ENCODE measurements around the gene B3GNT7. TPM values are rescaled to one million over a fixed set of nuclear protein-coding genes. Genes with fewer than 3 reads are reported as not detected.

Gene B3GNT7
- total RNA-seq, 1 experiment from 2014 or later, result 83.3 TPM

GRCh38 chr2:231391981-231392380 is 3.5 kb upstream of the B3GNT7 start:
- no peaks in the 10 kb centered on the region for H3K36me3 ChIP-seq (ENCODE audit: control insufficient read depth, insufficient read depth, low read length)
- H3K4me3 ChIP-seq (ENCODE audit: low read depth in 2 of 2, low read length in 2 of 2), result no peak overlapping the region
- H3K9me3 ChIP-seq (ENCODE audit: control insufficient read depth, insufficient read depth, low read depth, low read length), result no peaks in the 10 kb centered on the region
- ChIA-PET CTCF (no interaction called here), POLR2A (no interaction called here)
- TF ChIP-seq POLR2AphosphoS5 (IDR thresholded peaks at IDR 0.05; ENCODE audit: low read depth, low read length) (no peak), SIN3A (IDR thresholded peaks at IDR 0.05; ENCODE audit: borderline replicate concordance, insufficient read depth, low read depth, low read length) (no peak), TCF7L2 (IDR thresholded peaks at IDR 0.05; ENCODE audit: low read depth, low read length) (no peak), CTCF (IDR thresholded peaks at IDR 0.05) (no peak), REST (IDR thresholded peaks at IDR 0.05; ENCODE audit: insufficient read depth in 1 of 2, low read depth in 2 of 2, low read length in 1 of 2) (no peak)
- BruUV-seq (replicated peaks), result no TSS peak
- peaks cover 68% of the 10 kb centered on the region for H3K4me1 ChIP-seq (ENCODE audit: control insufficient read depth, insufficient read depth, low read length)
- H3K27ac ChIP-seq (ENCODE audit: low read length), result peak overlapping the region; percentile 88
- intact Hi-C loops (cut with micrococcal nuclease; ENCODE audit: unreplicated experiment) (no loop called here), in situ Hi-C loops (cut with HindIII; ENCODE audit: low pct_unique_long_range_greater_than_20kb, low sequenced_read_pairs) (no loop called here)
- no peaks in the 10 kb centered on the region for H3K27me3 ChIP-seq (ENCODE audit: control insufficient read depth, insufficient read depth, low read length)
- DNase-seq (ENCODE audit: low read depth, low spot score), result no peak
- ATAC-seq, result no peak

- intact Hi-C loops (cut with micrococcal nuclease; ENCODE audit: unreplicated experiment), result no loop called here
- no peak for TF ChIP-seq REST (IDR thresholded peaks at IDR 0.05; ENCODE audit: insufficient read depth in 1 of 2, low read depth in 2 of 2, low read length in 1 of 2)
- TF ChIP-seq POLR2AphosphoS5 (IDR thresholded peaks at IDR 0.05; ENCODE audit: low read depth, low read length), result no peak
- no peak for TF ChIP-seq SIN3A (IDR thresholded peaks at IDR 0.05; ENCODE audit: borderline replicate concordance, insufficient read depth, low read depth, low read length)
- no peak for TF ChIP-seq CTCF (IDR thresholded peaks at IDR 0.05)
- no peak for TF ChIP-seq TCF7L2 (IDR thresholded peaks at IDR 0.05; ENCODE audit: low read depth, low read length)
- no TSS peak for BruUV-seq (replicated peaks)
- Histone ChIP-seq H3K36me3 (ENCODE audit: control insufficient read depth, insufficient read depth, low read length) (no peaks in the 10 kb centered on the region), H3K27me3 (ENCODE audit: control insufficient read depth, insufficient read depth, low read length) (no peaks in the 10 kb centered on the region), H3K27ac (ENCODE audit: low read length) (peak overlapping the region; percentile 88), H3K4me1 (ENCODE audit: control insufficient read depth, insufficient read depth, low read length) (peaks cover 68% of the 10 kb centered on the region), H3K4me3 (ENCODE audit: low read depth in 2 of 2, low read length in 2 of 2) (no peak overlapping the region), H3K9me3 (ENCODE audit: control insufficient read depth, insufficient read depth, low read depth, low read length) (no peaks in the 10 kb centered on the region)
- in situ Hi-C loops (cut with HindIII; ENCODE audit: low pct_unique_long_range_greater_than_20kb, low sequenced_read_pairs), result no loop called here
- ATAC-seq, result no peak
- no peak for DNase-seq (ENCODE audit: low read depth, low spot score)
- ChIA-PET CTCF (interaction anchor here (0.6 kb wide), 1 partner anchor 9 kb away, joined by 3 read pairs; no protein-coding TSS in a partner anchor), POLR2A (no interaction called here)
Observed at GRCh38 chr2:231392431-231393148, 2.9 kb upstream of the B3GNT7 start.

Data from Panc1 (cell line).